BJ (cell line): ENCODE data around the gene KAT6B. TPM values are rescaled to one million over a fixed set of nuclear protein-coding genes. Genes with fewer than 3 reads are reported as not detected.

Experiments
- CTCF ChIA-PET: fragments of 350-600 bp; formaldehyde crosslinking; extraction: SDS; loops from one replicate; lab custom pipeline; 2021; ENCODE audit warnings: antibody characterized with exemption, inconsistent platforms; lab: Yijun Ruan, JAX
- POLR2A ChIA-PET: fragments of 300-600 bp; sonication (Branson Sonifier 250); formaldehyde crosslinking; extraction: SDS; loops from one replicate; lab custom pipeline; 2021; ENCODE audit warnings: antibody characterized with exemption; lab: Charles Lee
- DNase-seq: peaks from one replicate; pipeline ENCODE4 v3.0.0-alpha.2; 2011; ENCODE audit warnings: low read depth
- H3K27me3 ChIP-seq: 2 replicates; pipeline ENCODE4 v1.6.0; 2011; ENCODE audit warnings: low read length; ENCODE audit not compliant: control insufficient read depth, insufficient read depth
- H3K36me3 ChIP-seq: 2 replicates; pipeline ENCODE4 v1.5.1; 2011; ENCODE audit warnings: low read length; ENCODE audit not compliant: control insufficient read depth, insufficient read depth
- H3K4me3 ChIP-seq: 2 replicates; pipeline ENCODE4 v1.5.1; 2011; ENCODE audit warnings: low read depth, mild to moderate bottlenecking, control low read depth, low read length
- polyA plus RNA-seq: library from polyadenylated mRNA; depleted of rRNA; stranded (reverse); fragments of >200 nt; gene quantifications from 2 replicates; pipeline ENCODE4 v1.2.3, GENCODE V29; 2011
- TF ChIP-seq, protein P1 (sequence below): IDR thresholded peaks from 2 replicates; pipeline ENCODE4 v1.5.1; 2011; ENCODE audit warnings: low read depth, mild to moderate bottlenecking, control low read depth, inconsistent platforms, low read length, moderate library complexity; ENCODE audit not compliant: insufficient read depth

Gene KAT6B
- polyA plus RNA-seq, 1 experiment = 5.1 TPM

DNA sequence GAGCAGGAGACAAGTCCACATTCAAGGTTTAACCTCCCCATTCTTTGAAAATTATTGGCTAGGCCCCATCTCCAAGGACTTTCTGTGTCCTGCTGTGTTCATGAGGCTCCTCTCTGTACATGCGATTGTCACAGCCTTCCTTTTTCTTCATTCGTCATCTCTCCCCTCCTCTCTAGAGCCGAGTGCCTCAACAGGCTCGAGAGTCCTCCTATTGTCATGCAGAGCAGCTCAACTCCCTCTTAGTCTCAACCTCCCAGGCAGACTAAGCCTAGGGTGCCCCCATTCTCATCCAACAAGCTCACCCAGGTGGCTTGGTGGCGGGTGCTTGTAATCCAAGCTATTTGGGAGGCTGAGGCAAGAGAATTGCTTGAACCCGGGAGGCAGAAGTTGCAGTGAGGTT, 249.9 kb downstream of the KAT6B start:
- ChIA-PET CTCF (no interaction called here), POLR2A (no interaction called here)
- no peak for DNase-seq
- TF ChIP-seq, protein P1, sequence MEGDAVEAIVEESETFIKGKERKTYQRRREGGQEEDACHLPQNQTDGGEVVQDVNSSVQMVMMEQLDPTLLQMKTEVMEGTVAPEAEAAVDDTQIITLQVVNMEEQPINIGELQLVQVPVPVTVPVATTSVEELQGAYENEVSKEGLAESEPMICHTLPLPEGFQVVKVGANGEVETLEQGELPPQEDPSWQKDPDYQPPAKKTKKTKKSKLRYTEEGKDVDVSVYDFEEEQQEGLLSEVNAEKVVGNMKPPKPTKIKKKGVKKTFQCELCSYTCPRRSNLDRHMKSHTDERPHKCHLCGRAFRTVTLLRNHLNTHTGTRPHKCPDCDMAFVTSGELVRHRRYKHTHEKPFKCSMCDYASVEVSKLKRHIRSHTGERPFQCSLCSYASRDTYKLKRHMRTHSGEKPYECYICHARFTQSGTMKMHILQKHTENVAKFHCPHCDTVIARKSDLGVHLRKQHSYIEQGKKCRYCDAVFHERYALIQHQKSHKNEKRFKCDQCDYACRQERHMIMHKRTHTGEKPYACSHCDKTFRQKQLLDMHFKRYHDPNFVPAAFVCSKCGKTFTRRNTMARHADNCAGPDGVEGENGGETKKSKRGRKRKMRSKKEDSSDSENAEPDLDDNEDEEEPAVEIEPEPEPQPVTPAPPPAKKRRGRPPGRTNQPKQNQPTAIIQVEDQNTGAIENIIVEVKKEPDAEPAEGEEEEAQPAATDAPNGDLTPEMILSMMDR = no peak
- Histone ChIP-seq H3K27me3 (no peaks in the 10 kb centered on the region; the same call in 1 of the 2 replicates), H3K4me3 (no peak overlapping the region), H3K36me3 (no peaks in the 10 kb centered on the region)

DNA sequence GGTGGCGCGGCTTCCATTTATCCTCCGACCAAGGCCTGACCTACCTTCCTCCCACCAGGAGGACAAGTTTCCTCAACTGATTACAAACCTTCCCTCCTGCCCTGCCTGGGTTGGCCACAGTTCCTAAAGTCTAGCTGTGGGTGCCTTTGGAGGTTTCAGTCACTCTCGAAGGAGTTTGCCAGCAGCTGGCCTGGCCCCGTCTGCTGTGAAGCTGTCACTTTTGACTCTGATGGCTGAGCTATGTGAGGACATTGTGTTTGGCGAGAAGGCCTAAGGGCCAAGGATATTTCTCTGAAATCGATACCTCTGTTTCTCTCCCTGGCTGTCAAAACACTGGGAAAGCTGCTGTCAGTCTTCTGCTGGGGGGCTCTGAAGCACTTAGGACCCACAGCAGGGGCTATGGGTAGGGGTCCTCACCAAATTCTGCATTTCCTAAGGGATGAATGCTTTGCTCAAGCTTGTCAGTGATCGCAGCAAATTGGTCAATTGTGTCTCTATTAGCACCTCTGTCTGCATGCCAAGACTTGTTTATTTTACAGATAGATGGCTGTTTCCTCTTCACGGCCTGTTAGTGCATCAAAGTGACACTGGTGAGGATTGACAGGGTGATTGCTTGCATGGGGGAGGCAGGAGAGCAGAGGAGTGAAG, 253.2 kb downstream of the KAT6B start:
- TF ChIP-seq, protein P1 = no peak
- H3K27me3 ChIP-seq = no peaks in the 10 kb centered on the region; the same call in 1 of the 2 replicates
- no peak overlapping the region for H3K4me3 ChIP-seq
- CTCF ChIA-PET = interaction anchor here (1.5 kb wide), 1 partner anchor 19 kb away, joined by 5 read pairs; a partner anchor contains a TSS
- POLR2A ChIA-PET = no interaction called here
- DNase-seq = no peak
- no peaks in the 10 kb centered on the region for H3K36me3 ChIP-seq

DNA sequence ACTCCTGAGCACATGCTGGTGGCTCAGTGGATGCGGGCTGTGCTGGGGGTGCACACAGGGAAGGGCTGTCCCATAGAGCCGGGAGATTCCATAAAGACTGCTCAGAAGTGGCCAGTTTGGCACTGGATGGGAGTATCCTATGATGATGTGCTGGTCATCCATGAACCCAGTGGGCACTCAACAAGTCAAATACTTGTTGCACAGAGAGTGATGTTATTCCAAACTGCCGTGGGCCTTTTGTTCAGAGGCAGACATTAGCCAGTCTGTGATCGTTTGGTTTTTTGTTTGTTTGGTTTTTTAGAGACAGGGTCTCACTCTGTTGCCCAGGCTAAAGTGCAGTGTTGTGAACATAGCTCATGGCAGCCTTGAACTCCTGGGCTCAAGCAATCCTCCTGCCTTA, 254.2 kb downstream of the KAT6B start:
- TF ChIP-seq, protein P1 = no peak
- Histone ChIP-seq H3K27me3 (no peaks in the 10 kb centered on the region), H3K36me3 (no peaks in the 10 kb centered on the region), H3K4me3 (no peak overlapping the region)
- ChIA-PET POLR2A (no interaction called here), CTCF (interaction anchor here (1.5 kb wide), 1 partner anchor 18 kb away, joined by 5 read pairs; a partner anchor contains a TSS)
- no peak for DNase-seq

DNA sequence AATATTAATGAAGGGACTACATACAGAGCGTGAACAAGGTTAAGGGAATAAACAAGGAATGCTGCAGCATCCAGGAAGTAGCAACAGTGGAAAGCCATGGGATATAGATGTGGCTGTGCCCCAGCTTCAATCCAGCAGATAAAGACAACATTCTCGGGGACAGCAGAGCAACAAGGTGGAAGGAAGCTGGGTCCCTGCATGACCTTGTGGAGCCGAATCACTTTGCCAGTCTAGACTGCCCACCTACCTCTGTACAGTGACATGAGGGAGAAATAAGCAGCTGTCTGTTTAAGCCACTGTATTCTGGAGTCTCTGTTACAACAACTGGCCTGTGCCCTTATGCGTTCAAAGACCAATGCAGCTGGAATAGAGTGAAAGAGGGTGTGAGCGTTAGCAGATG, 255.0 kb downstream of the KAT6B start:
- POLR2A ChIA-PET = no interaction called here
- Histone ChIP-seq H3K27me3 (no peaks in the 10 kb centered on the region), H3K4me3 (no peak overlapping the region), H3K36me3 (no peaks in the 10 kb centered on the region)
- CTCF ChIA-PET = interaction anchor here (1.0 to 1.1 kb wide), 2 partner anchors 17 to 19 kb away, joined by 3 to 5 read pairs; no protein-coding TSS in a partner anchor
- no peak for DNase-seq
- TF ChIP-seq, protein P1 = no peak
